ENCODE data around the gene TMEM236. TPM values are rescaled to one million over a fixed set of nuclear protein-coding genes. Genes with fewer than 3 reads are reported as not detected.

Gene TMEM236
- total RNA-seq, 1 experiment from 2014 or later: 0.04 TPM

DNA sequence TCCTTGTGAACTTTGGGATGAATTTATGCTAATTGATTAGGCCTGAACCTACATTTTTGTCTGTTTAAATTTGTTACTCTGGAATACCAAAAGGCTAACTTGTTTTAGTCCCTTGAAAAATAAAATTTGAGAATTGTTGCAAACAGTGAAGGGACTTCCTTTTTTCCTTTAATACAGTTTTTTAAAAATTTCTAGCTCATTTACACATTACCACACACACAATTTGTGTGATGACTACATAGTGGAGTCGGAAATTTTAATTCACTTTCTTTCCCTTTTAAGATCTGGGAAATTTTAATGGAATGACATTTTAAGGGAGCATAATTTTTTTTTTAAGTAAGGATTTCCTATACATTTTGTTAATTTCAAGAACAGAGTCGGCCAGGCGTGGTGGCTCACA lies 8.6 kb upstream of the TMEM236 start:
- Histone ChIP-seq H3K79me2 (ENCODE audit: low read length) (no peaks in the 10 kb centered on the region), H3K27ac (ENCODE audit: low read length) (no peak overlapping the region), H3K4me1 (ENCODE audit: insufficient read depth, low read length) (no peaks in the 10 kb centered on the region), H2AFZ (ENCODE audit: low read length) (peak overlapping the region; percentile 48; the same call in 1 of the 2 replicates), H3K4me2 (ENCODE audit: low read length) (no peak overlapping the region), H3K27me3 (ENCODE audit: low read length) (no peaks in the 10 kb centered on the region), H3K36me3 (ENCODE audit: low read depth, low read length) (no peaks in the 10 kb centered on the region), H3K9me3 (ENCODE audit: low read length) (no peaks in the 10 kb centered on the region), H3K9ac (ENCODE audit: low read length) (no peak overlapping the region), H4K20me1 (ENCODE audit: low read length) (no peaks in the 10 kb centered on the region), H3K9me2 (replicated peaks; ENCODE audit: low read length) (no peaks in the 10 kb centered on the region), H3F3A (ENCODE audit: low read length, unreplicated experiment) (no peaks in the 10 kb centered on the region), H3K4me3 (ENCODE audit: low read length) (no peak overlapping the region)
- ChIA-PET POLR2A (ENCODE audit: unreplicated experiment) (no interaction called here), CTCF (no interaction called here)
- no peak for DNase-seq
- BruUV-seq (replicated peaks): no TSS peak
- intact Hi-C loops (cut with micrococcal nuclease): loop anchor here (2.0 to 5.0 kb wide), 3 partner anchors 94 to 137 kb away; no protein-coding TSS in a partner anchor
- TF ChIP-seq, protein P1, sequence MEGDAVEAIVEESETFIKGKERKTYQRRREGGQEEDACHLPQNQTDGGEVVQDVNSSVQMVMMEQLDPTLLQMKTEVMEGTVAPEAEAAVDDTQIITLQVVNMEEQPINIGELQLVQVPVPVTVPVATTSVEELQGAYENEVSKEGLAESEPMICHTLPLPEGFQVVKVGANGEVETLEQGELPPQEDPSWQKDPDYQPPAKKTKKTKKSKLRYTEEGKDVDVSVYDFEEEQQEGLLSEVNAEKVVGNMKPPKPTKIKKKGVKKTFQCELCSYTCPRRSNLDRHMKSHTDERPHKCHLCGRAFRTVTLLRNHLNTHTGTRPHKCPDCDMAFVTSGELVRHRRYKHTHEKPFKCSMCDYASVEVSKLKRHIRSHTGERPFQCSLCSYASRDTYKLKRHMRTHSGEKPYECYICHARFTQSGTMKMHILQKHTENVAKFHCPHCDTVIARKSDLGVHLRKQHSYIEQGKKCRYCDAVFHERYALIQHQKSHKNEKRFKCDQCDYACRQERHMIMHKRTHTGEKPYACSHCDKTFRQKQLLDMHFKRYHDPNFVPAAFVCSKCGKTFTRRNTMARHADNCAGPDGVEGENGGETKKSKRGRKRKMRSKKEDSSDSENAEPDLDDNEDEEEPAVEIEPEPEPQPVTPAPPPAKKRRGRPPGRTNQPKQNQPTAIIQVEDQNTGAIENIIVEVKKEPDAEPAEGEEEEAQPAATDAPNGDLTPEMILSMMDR (conservative IDR thresholded peaks at IDR 0.05; ENCODE audit: low read depth, low read length): no peak
- TF ChIP-seq EZH2phosphoT487 (IDR thresholded peaks at IDR 0.05; ENCODE audit: borderline replicate concordance, low read length): no peak
- no peak for TF ChIP-seq EZH2 (IDR thresholded peaks at IDR 0.05; ENCODE audit: low read length, unreplicated experiment)
- ATAC-seq: no peak

DNA sequence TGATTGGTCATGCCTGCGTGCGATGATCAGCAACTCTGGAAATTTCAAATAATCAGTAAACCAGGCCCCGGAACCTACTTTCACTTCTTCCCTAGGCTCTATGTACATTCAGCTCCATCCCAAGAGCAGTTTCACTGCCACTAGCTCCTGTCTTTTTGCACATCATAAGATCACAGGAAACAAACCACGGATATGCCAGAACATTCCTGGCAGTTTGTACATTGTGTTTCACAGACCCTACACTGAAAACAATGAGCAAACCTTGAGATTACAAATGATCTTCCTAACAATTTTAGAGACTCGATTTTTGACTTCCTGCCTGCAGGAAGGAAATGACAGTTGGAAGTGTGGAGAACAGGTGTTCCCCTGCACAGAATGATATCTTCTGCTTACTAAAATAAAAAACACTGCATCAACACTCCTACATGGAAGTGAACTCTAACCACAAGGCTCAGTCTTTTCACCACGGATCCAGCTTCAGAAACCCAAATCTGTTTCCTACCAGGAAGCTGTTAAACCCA lies 7.6 kb upstream of the TMEM236 start:
- intact Hi-C loops (cut with micrococcal nuclease): loop anchor here (5.0 kb wide), 2 partner anchors 93 to 128 kb away; no protein-coding TSS in a partner anchor
- no peak overlapping the region for H3K9ac ChIP-seq (ENCODE audit: low read length)
- H3K9me2 ChIP-seq (replicated peaks; ENCODE audit: low read length): no peaks in the 10 kb centered on the region
- no peaks in the 10 kb centered on the region for H3K27me3 ChIP-seq (ENCODE audit: low read length)
- no peak overlapping the region for H3K27ac ChIP-seq (ENCODE audit: low read length)
- no peak overlapping the region for H3K4me3 ChIP-seq (ENCODE audit: low read length)
- no peak for TF ChIP-seq EZH2 (IDR thresholded peaks at IDR 0.05; ENCODE audit: low read length, unreplicated experiment)
- no peak for TF ChIP-seq EZH2phosphoT487 (IDR thresholded peaks at IDR 0.05; ENCODE audit: borderline replicate concordance, low read length)
- TF ChIP-seq, protein P1 (conservative IDR thresholded peaks at IDR 0.05; ENCODE audit: low read depth, low read length): no peak
- H3F3A ChIP-seq (ENCODE audit: low read length, unreplicated experiment): no peaks in the 10 kb centered on the region
- ATAC-seq: no peak
- POLR2A ChIA-PET (ENCODE audit: unreplicated experiment): no interaction called here
- H3K79me2 ChIP-seq (ENCODE audit: low read length): no peaks in the 10 kb centered on the region
- CTCF ChIA-PET: no interaction called here
- no peaks in the 10 kb centered on the region for H3K36me3 ChIP-seq (ENCODE audit: low read depth, low read length)
- BruUV-seq (replicated peaks): no TSS peak
- no peak for DNase-seq
- no peaks in the 10 kb centered on the region for H3K9me3 ChIP-seq (ENCODE audit: low read length)
- H4K20me1 ChIP-seq (ENCODE audit: low read length): no peaks in the 10 kb centered on the region
- no peaks in the 10 kb centered on the region for H3K4me1 ChIP-seq (ENCODE audit: insufficient read depth, low read length)
- H2AFZ ChIP-seq (ENCODE audit: low read length): no peak overlapping the region
- H3K4me2 ChIP-seq (ENCODE audit: low read length): no peak overlapping the region

DNA sequence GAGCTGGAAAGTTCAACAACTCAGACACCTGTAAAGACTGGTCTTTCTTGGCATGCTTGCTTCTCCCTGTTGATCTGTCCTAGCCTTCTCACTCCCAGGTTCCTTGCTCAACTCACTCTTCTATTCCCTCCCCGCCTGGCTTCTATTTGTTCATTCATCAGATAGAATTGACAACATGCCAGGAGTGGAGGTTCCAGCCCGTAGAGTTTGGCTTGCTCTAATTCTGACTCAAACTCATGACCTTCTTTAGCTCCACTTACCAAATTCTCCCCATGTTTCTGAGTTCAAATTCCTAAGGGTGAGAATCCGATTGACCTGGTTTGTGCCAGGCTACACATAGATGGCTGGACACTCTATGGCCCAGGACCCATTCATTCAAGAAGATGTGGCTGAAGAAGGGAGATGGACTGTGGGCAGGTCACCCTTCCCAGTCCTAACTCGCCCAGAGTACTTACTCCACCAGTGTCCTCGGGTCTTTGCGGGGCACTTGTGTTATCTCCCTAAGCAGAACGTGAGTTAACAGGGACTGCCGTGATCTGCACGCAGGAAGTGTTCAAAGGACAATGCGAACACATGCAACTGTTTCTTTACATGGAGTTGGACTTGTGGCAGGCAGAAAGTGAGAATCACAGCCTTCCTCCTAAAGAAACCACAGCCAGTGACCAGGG lies 4.0 kb upstream of the TMEM236 start:
- Histone ChIP-seq H3K9me3 (ENCODE audit: low read length) (no peaks in the 10 kb centered on the region), H4K20me1 (ENCODE audit: low read length) (no peaks in the 10 kb centered on the region), H3K9ac (ENCODE audit: low read length) (no peak overlapping the region), H3K9me2 (replicated peaks; ENCODE audit: low read length) (no peaks in the 10 kb centered on the region), H3K36me3 (ENCODE audit: low read depth, low read length) (no peaks in the 10 kb centered on the region), H3K4me2 (ENCODE audit: low read length) (no peak overlapping the region), H3K4me1 (ENCODE audit: insufficient read depth, low read length) (no peaks in the 10 kb centered on the region), H3K79me2 (ENCODE audit: low read length) (no peaks in the 10 kb centered on the region), H3K27me3 (ENCODE audit: low read length) (no peaks in the 10 kb centered on the region), H2AFZ (ENCODE audit: low read length) (no peak overlapping the region), H3F3A (ENCODE audit: low read length, unreplicated experiment) (no peaks in the 10 kb centered on the region), H3K4me3 (ENCODE audit: low read length) (no peak overlapping the region), H3K27ac (ENCODE audit: low read length) (no peak overlapping the region)
- no TSS peak for BruUV-seq (replicated peaks)
- intact Hi-C loops (cut with micrococcal nuclease): no loop called here
- CTCF ChIA-PET: no interaction called here
- DNase-seq (peak; percentile 7), ATAC-seq (no peak)
- TF ChIP-seq, protein P1 (conservative IDR thresholded peaks at IDR 0.05; ENCODE audit: low read depth, low read length): no peak
- TF ChIP-seq EZH2 (IDR thresholded peaks at IDR 0.05; ENCODE audit: low read length, unreplicated experiment): no peak
- TF ChIP-seq EZH2phosphoT487 (IDR thresholded peaks at IDR 0.05; ENCODE audit: borderline replicate concordance, low read length): no peak
- POLR2A ChIA-PET (ENCODE audit: unreplicated experiment): no interaction called here
